Measurements from ENCODE around the gene APP. TPM values are rescaled to one million over a fixed set of nuclear protein-coding genes. Genes with fewer than 3 reads are reported as not detected.

Gene APP
- polyA plus RNA-seq, 4 donors, result 714 to 973 (median 831) TPM

DNA sequence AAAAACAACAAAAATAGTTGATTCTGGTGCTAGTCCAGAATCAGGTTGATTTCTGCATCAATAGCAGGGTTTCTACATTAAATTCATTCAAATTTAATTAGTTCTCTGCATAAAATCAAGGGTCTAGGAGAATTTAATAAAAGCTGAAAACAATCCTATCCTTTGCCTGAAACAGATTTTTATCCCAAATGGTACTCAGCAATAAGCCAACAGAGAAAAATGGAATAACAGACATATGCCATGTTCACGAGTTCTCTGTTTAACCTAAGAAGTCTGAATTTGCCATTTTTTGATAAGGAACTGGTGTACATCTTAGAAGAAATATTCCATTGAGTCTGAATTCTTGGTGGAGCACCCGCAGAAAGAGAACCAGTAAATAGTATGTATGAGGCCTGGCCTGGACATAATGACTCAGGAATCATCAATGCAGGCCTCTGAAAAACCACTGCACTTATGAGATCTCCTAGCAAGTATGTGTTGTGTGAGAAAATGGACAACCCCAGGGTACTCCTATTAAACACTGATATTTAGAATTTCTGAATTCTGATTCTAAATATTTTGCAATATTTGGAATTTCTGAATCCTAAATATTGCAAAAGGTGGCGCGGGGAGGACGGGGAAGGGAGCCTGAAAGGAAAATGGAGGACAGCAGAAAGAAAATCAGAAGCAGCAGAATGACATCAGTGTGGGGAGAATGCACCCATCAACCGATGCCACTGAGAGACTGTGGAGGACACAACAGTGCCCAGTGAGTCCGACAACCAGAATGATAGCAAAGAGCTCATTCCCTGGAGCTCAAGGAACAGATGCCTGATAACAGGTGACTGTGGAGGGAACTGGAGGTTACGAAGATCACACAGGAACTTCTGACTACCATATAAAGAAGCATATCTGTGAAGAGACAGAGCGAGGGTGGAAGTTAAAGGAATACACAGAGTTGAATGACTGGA lies 97.6 kb downstream of the APP start:
- no peak for DNase-seq (ENCODE audit: low read depth in 4 of 4, low spot score in 3 of 4)

GRCh38 chr21:26070822-26071425 lies 99.6 kb downstream of the APP start:
- no peak for DNase-seq (ENCODE audit: low read depth in 4 of 4, low spot score in 3 of 4)

DNA sequence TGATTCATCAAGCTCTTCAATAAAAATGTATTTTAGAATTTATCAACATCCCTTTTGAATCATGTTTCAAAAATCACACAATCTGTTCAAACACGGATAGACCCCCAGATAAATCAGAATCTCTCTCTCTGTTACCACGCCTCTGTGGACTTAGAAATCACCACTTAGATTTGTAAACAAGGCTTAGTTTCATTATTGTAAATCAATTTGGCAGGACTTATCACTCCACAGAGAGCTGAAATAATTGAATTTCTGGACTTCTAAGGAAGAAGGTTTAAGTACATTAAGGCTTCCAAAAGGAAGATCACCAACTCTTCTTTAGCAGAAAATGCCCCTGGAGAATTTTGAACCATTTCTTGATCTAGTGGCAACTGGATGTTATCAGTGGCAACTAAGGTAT lies 100.4 kb downstream of the APP start:
- no peak for DNase-seq (ENCODE audit: low read depth in 4 of 4, low spot score in 3 of 4)

GRCh38 chr21:26068776-26069175 lies 101.8 kb downstream of the APP start:
- DNase-seq (ENCODE audit: low read depth in 4 of 4, low spot score in 3 of 4), result no peak

GRCh38 chr21:26067836-26068594 lies 102.6 kb downstream of the APP start:
- no peak for DNase-seq (ENCODE audit: low read depth in 4 of 4, low spot score in 3 of 4)

DNA sequence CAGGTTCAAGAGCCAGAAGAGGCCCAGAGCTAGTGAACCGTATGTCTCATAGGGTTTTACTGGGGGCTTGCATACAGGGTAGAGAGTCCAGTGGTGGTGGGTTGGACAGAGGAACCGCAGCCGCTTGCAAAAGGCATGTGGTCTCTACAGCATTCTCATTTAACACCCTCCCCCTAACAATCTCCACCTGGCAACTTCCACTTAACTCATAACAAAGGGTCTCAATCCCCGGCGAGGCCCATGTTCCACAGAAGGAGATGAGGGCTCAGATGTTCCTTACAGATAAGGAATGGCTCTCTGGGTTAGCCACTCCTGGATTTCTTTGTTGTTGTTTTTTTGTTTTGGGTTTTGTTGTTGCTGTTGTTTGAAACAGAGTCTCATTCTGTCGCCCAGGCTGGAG lies 106.1 kb downstream of the APP start:
- DNase-seq (ENCODE audit: low read depth in 4 of 4, low spot score in 3 of 4), result no peak

GRCh38 chr21:26061437-26061836 lies 109.1 kb downstream of the APP start:
- no peak for DNase-seq (ENCODE audit: low read depth in 4 of 4, low spot score in 3 of 4)

DNA sequence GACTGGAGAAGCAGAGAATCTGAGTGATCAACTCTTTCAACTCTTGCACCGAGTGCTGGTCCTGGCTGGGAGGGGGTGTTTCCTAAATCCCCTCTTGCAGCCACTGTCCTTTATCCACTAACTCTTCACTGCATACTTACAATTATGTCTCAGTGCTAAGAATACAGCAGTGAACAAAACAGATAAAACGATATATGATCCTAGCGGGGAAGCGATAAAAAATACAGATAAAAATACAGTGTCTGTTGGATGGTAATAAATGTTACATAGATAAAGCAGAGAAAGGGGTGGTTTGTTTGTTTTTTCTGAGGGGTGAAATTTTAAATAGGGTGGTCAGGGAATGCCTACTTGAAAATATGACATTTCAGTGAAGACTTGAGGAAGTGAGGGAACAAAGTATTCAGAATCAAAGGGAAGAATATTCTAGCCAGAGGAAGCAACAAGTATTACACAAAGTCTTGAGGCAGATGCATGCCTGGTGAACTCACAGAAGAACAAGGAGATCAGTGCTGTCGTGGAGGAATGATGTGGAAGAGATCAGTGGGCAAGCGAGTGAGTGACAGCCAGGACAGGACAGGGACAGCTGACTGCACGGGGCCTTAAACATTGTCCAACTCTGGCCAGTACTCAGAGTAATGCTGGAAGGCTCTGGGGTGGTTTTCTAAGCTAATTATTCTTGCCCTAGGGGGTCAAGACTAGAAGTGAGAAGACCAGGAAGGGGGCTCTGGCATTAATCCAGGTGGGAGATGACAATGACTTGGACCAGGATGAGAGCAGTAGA lies 110.0 kb downstream of the APP start:
- no peak for DNase-seq (ENCODE audit: low read depth in 4 of 4, low spot score in 3 of 4)

GRCh38 chr21:26057477-26058170 lies 112.9 kb downstream of the APP start:
- DNase-seq (ENCODE audit: low read depth in 4 of 4, low spot score in 3 of 4), result no peak

- no peak for DNase-seq (ENCODE audit: low read depth in 4 of 4, low spot score in 3 of 4)
Measured at GRCh38 chr21:26055841-26056264, 114.7 kb downstream of the APP start.

GRCh38 chr21:26055010-26055409 lies 115.6 kb downstream of the APP start:
- no peak for DNase-seq (ENCODE audit: low read depth in 4 of 4, low spot score in 3 of 4)

- no peak for DNase-seq (ENCODE audit: low read depth in 4 of 4, low spot score in 3 of 4)
Measured at GRCh38 chr21:26052057-26052456, 118.5 kb downstream of the APP start.

GRCh38 chr21:26050857-26051256 lies 119.7 kb downstream of the APP start:
- no peak for DNase-seq (ENCODE audit: low read depth in 4 of 4, low spot score in 3 of 4)

DNA sequence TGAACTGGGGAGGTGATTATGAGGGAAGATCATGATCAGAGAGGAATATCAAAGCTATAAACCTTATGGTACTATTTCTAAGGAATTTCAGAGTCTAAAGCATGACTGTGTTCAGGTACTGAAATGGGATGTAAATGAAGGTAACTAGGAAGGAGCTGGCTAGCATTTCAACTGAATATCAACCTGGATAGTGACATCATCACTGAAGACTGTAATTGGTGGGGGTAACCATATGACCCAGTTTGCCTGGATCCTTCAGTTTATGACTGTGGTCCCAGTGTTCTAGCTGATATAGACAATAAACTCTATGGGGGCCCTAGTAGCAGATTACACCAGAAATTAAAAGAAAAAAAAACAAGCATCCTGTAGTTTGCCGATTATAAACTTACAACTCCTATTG lies 120.8 kb downstream of the APP start:
- DNase-seq (ENCODE audit: low read depth in 4 of 4, low spot score in 3 of 4), result no peak

DNA sequence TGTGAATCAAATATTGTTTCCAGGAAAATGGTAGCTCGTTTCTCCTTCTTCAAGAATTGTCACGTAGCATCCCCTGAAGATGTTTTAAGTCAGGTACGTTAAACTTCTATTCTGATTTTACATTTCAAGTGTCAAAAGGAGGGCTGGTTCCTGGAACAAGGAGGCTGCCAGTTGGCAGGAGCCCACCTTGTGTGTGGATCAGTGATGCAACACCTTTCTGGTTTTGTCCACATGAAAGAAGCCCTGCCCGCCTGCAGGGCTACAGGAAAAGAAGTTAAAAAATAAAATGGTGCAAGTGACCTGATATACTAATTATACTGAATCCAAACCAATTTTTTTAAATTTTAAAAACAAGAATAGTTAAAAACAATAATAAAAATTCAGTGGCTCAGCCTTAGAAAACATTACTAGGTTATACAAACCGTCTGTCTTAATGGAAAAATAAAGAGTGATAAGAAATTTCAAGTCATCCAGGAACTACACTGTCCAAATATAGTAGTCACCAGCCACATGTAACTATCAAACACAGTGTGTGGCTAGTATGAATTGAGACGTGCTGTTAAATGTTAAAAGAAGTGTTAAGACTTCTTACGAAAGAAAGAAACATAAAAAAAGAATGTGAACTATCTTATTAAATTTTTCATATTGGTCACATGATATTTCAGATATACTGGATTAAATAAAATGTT lies 123.1 kb downstream of the APP start:
- no peak for DNase-seq (ENCODE audit: low read depth in 4 of 4, low spot score in 3 of 4)

GRCh38 chr21:26043891-26044290 lies 126.7 kb downstream of the APP start:
- no peak for DNase-seq (ENCODE audit: low read depth in 4 of 4, low spot score in 3 of 4)

- DNase-seq (ENCODE audit: low read depth in 4 of 4, low spot score in 3 of 4), result no peak
Measured at GRCh38 chr21:26042181-26042876, 128.2 kb downstream of the APP start.

GRCh38 chr21:26041431-26042180 lies 129.0 kb downstream of the APP start:
- DNase-seq (ENCODE audit: low read depth in 4 of 4, low spot score in 3 of 4), result no peak

Measured in left renal pelvis (tissue), 4 donors.